ENCODE measurements around the gene CD4.

CD4 gene

GRCh38 chr12:6778574-6779550 is 10.5 kb upstream of the CD4 start:
- peak; percentile 93 for DNase-seq

GRCh38 chr12:6779708-6780432 is 9.5 kb upstream of the CD4 start:
- DNase-seq = no peak

GRCh38 chr12:6780573-6780972 is 8.8 kb upstream of the CD4 start:
- DNase-seq = no peak

GRCh38 chr12:6782119-6782518 is 7.2 kb upstream of the CD4 start:
- no peak for DNase-seq

GRCh38 chr12:6782850-6783566 is 6.3 kb upstream of the CD4 start:
- DNase-seq = no peak

- DNase-seq = no peak
These were observed 5.5 kb upstream of the CD4 start for GRCh38 chr12:6783828-6784227.

GRCh38 chr12:6784296-6784695 is 5.0 kb upstream of the CD4 start:
- no peak for DNase-seq

- DNase-seq = no peak
These were observed 4.6 kb upstream of the CD4 start for GRCh38 chr12:6784761-6785160.

- no peak for DNase-seq
These were observed 2.8 kb upstream of the CD4 start for GRCh38 chr12:6786416-6787094.

- no peak for DNase-seq
These were observed 2.0 kb upstream of the CD4 start for GRCh38 chr12:6787309-6787708.

GRCh38 chr12:6790496-6791150 is 1.3 kb downstream of the CD4 start:
- no peak for DNase-seq

GRCh38 chr12:6791931-6792520 is 2.7 kb downstream of the CD4 start:
- DNase-seq = no peak

- DNase-seq = no peak
These were observed 3.3 kb downstream of the CD4 start for GRCh38 chr12:6792522-6793201.

- DNase-seq = no peak
These were observed 5.8 kb downstream of the CD4 start for GRCh38 chr12:6795088-6795487.

- DNase-seq = no peak
These were observed 7.2 kb downstream of the CD4 start for GRCh38 chr12:6796576-6796975.

GRCh38 chr12:6799147-6799546 is 9.8 kb downstream of the CD4 start:
- no peak for DNase-seq

- DNase-seq = no peak
These were observed 17.8 kb downstream of the CD4 start for GRCh38 chr12:6807170-6807569.

- DNase-seq = no peak
These were observed 19.7 kb downstream of the CD4 start for GRCh38 chr12:6809056-6809455.

- no peak for DNase-seq
These were observed 21.4 kb downstream of the CD4 start for GRCh38 chr12:6810758-6811157.

GRCh38 chr12:6813363-6813762 is 24.0 kb downstream of the CD4 start:
- DNase-seq = no peak

- DNase-seq = no peak
These were observed 27.3 kb downstream of the CD4 start for GRCh38 chr12:6816598-6816997.

Data from NCI-H1694 (cell line).